Hepatic stellate cell (primary cell): ENCODE measurements around the gene ATAD1.
"Not testable (repeated sequence)": the region's sequence is repeated elsewhere in the genome, so short reads cannot be mapped to it uniquely, and the experiment has no call there.

Source experiments
- DNase-seq: peaks from one replicate; pipeline ENCODE4 v3.0.0; 2011; ENCODE audit warnings: low spot score

ATAD1 gene

DNA sequence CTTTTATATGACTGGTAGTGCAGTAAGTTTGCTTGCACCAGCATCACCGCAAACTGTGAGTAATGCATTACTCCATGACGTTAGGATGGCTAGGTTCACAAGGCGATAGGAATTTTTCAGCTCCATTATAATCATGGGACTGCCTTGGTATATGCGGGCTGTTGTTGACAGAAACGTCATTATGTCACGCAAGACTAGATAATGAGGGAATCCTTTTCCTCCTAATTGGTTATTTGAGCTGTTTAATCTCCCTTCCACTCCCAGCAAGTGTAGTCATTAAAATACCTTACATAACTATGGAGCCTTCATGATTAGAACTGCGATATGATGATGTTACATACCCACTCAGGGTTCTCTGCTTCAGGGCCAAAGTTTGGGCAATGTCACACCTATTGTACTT is 28.0 kb upstream of the ATAD1 start:
- DNase-seq = no peak

DNA sequence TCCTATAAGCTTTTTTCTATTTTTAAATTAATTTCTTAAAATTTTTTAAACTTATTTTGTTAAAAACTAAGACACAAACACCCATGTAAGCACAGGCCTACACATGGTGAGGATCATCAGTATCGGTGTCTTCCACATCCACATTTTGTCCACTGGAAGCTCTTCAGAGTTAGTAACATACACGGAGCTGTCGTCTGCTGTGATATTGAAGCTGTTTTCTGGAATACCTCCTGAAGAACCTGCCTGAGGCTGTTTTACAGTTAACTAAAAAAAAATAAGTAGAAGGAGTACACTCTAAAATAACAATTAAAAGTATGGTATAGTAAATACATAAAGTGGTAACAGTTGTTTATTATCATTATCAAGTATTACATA is 27.6 kb upstream of the ATAD1 start:
- DNase-seq = no peak

DNA sequence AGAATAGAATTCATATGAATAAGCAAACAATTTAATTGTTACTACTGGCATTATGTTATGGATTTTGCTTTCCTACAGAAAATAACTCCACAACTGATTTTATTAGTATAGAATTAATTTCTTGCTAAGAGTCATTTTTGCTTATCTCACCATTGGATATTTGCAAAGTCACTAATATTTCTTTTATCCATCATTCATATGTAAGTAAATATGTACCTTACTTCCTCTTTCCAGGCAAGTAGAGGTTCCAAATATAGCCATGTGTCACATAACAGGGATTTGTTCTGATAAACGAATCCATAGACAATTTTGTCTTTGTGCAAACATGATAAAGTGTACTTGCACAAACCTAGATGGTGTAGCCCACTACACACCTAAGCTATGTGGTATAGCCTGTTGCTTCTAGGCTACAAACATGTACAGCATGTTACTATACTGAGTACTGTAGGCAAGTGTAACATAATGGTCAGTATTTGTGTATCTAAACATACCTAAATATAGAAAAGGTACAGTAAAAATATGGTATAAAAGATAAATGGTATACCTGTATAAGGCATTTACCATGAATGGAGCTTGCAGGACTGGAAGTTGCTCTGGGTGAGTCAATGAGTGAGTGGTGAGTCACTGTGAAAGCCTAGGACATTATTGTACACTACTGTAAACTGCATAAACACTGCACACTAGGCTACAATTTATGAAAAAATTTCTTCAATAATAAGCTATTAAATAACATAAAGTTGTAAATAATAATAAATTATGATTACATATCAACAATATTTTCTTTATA is 27.0 kb upstream of the ATAD1 start:
- DNase-seq = no peak

DNA sequence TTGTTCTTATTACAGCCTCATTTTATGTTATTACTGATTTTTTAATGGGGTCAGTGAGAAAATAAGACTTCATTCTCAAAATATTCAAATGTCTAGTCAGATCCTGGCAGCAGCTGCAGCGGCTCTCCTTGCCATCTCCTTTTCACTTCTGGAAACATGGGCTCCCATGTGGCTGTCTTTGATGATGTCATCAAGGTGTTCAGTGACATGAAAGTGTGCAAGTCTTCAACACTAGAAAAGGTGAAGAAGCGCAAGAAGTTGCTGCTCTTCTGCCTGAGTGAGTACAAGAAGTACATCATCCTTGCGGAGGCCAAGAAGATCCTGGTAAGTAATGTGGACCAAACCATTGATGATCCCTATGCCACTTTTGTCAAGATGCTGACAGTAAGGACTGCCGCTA is 25.7 kb upstream of the ATAD1 start:
- no peak for DNase-seq

DNA sequence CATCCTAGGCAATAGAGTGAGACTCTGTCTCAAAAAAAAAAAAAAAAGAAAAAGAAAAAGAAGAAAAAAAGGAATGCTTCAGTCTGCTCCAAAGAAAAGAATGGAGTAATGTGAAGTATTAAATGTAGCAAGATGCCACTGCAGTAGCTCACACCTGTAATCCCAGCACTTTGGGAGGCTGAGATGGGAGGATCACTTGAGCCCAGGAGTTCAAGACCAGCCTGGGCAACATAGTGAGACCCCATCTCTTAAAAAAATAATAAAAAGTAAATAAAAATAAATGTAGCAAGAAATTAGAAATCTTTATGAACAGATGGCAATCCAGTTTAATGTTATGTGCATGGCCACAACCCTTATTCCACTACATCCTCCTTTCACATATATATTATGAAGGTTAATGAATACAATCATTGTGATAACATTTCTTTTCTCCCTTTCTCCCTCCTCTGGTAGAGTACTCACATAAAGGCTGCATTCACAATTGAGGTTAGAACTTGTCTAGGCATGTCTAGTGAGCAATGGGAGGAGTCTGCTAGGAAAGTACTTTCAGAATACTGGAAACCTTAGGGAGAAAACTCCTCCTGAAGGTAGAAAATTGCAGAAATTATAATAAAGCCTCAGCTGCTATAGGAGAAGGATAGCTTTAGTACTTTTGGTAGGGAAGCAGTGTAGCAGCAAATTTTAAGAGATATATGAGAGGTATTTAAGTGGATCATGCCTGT is 24.9 kb upstream of the ATAD1 start:
- DNase-seq = no peak

DNA sequence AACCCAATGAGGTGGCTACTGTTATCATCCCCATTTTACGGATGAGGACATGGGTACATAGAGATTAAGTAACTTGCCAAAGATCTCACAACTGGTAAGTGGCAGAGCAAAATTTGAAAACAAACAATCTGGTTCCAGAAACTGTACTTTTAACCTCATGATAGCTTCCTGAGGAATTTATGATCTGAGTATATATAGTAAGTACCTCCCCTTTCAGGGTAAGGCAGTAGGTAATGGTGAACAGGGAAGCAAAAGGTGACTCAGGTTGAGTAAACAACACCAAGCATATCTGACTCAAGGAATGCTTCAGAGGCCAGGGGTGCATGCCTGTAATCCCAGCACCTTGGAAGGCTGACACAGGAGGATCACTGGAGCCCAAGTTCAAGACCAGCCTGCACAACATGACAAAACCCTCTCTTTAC is 24.2 kb upstream of the ATAD1 start:
- DNase-seq = no peak

DNA sequence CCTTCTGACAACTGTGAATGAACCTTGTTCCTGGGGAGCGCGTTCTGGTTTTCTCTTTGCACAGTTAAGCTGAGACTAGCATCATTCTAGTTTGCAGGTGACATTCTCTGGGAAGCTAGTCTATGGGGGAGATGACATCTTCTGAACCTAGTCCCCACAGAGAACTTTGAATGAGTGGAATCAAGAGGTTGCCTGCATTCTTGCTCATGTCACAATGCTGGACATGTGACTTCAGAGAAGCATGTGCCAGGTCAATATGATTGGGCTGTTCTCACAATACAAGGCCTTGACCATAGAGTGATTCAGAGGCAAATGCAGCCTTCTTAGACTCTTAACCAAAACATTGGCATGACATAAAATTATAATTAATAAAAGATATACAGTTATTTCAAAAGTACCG is 23.2 kb upstream of the ATAD1 start:
- DNase-seq = no peak

DNA sequence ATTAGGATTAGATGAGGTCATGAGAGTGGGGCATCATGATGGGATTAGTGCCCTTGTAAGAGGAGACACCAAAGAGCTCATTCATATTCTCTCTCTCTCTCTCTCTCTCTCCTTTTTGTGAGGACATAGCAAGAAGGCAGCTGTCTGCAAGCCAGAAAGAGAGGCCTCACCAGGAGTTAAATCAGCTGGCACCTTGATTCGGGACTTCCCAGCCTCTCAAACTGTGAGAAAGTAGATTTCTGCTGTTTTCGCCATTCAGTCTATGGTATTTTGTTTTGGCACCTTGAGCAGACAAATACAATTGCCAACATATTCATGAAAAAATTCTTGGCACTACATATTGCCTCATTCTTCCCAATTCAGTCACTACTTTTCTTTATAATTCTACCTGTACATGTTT is 20.6 kb upstream of the ATAD1 start:
- DNase-seq = no peak

DNA sequence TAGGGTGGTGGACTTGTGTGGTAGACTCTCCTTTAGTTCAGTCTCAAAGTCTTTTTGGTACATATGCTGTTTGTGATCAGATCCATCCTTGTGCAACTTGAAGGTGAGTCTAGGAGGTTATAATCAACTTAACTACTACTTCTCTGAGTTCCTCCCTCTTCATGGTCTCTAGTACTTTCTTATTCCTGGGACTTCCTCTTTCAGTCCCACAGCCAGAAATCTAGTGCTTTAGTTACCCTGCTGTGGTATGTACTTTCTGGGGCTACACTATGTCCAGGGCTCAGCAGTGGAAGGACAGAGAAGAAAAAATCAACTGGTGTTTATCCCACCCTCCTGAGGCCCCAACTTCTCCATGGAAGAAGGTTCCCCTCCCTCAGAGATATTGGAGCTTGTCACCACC is 19.4 kb upstream of the ATAD1 start:
- no peak for DNase-seq

DNA sequence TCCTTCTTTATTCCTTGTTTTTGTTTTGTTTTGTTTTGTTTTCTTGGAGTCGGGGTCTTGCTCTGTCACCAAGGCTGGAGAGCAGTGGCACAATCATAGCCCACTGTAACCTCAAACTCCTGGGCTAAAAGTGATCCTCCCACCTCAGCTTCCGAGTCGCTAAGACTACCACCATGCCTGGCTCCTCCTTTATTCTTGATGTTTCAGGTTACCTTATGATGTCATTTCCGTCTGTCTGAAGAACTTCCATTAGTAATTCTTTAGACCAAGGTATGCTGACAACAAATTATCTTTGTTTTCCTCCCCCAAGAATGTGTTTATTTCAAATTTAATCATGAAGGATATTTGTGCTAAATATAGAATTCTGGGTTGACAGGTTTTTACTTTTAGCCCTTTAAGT is 18.1 kb upstream of the ATAD1 start:
- no peak for DNase-seq

DNA sequence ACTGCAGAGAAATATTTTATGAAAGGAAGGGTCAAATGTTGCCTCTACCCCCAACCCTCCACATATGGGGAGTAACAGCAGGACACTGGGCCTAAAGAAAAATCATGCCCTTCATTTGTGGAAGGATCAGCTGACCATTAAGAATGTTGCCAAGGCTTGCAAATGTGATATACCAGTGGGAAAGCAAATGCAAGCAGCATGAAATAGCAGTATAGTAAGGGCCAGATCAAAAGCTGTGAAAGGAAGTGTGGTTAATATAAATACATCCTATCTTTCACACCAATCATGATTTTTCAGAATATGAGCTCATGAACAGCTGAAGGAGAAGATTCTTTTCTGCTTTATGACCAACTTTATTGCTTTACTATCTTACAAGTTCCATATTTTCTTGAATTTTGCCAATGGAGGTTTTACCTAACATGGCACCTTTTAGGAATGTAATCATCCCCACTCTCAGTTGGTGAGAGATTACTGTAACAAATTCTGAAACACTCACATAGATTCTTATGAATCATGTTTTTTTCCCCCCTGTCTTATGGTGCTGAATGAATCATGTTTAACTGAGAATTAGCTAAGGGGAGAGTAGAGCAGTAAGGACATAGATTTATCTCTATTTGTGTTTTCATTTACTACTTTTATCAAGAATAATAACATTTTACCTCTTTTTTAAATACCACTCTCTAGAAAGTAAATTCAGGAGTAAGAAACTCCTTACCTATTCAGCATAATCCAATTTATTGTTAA is 12.1 kb upstream of the ATAD1 start:
- no peak for DNase-seq

DNA sequence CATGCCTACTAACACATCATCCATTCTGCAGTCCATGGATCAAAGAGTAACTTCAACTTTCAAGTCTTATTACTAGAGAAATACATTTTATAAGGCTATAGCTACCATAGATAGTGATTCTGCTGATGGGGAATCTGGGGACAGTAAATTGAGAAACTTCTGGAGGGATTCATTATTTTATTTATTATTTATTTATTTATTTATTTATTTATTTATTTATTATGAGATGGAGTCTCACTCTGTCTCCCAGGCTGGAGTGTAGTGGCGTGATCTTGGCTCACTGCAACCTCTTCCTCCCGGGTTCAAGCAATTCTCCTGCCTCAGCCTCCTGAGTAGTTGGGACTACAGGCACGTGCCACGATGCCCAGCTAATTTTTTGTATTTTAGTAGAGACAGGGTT is 11.0 kb upstream of the ATAD1 start:
- DNase-seq = not testable (repeated sequence)

DNA sequence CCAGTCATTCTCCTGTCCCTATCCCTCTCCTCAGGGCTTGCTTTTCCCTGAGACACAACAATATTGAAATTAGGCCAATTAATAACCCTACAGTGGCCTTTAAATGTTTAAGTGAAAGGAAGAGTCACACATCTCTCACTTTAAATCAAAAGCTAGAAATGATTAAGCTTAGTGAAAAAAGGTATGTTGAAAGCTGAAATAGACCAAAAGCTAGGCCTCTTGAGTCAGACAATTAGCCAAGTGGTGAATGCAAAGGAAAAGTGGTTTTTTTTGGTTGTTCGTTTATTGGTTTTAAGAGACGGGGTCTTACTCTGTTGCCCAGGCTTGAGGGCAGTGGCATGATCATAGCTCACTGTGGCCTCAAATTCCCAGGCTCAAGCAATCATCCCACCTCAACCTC is 9.7 kb upstream of the ATAD1 start:
- no peak for DNase-seq

DNA sequence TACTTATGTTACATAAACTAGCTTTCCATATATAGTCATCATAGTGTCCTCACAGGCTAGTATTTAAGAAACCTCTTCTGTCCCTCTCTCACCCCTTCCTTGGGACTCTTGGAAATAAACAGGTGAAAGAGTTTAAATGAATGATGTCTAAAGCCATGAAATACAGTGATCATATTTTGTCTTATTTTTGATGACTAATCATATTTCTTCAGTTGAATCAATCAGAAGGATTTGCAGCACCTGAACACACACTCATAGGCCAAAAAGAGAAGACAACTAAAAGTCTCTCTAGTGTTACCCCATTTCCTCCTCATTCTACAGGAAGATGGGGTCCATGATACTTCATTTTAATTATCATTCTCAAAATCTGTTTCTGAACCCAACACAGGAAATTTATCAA is 8.6 kb upstream of the ATAD1 start:
- no peak for DNase-seq

DNA sequence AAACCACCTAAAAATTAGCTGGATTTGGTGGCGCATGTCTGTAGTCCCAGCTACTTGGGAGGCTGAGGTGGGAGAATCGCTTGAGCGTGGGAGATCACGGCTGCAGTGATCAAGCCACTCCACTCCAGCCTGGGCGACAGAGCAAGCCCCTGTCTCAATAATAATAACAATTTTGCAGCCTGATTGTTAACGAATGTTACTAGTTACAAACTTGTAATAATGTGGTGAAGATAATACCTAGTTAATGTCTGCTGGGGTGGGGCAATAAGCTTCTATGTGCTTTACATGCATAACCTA is 1.2 kb upstream of the ATAD1 start:
- no peak for DNase-seq

DNA sequence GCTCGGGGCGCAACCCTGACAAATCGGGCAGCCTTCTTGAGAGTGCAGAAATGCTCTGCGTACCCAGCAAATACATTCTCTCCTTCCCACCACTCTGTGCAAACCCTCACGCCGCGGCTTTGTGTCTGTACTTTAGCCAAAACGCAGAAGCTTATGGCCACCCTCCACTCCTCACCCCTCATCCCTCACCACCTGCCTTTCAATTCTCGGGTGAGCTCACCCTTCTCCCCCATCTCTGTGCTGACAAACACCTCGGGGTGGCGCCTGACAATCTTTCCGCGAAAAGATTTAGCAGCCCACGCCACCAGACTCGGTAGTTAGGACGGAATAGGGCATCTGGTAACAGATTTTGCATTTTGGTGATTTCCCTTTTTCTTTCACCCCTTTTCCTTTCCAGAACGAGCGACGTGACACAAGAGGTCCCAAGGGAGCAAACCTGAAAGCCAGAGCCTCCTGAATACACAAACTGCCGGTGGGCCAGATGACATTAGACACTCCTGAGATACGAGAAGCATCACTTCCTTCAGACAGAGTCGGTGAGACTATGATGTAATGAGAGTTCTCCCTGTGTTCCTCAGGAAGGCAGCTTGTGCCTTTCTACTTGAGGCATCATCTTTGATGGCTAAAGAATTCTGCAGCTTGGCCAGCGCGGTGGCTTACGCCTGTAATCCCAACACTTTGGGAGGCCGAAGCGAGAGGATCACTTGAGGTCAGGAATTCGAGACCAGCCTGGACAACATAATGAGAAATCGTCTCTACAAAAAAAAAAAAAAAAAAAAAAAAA is 671 bp upstream of the ATAD1 start:
- peak; percentile 6 for DNase-seq

DNA sequence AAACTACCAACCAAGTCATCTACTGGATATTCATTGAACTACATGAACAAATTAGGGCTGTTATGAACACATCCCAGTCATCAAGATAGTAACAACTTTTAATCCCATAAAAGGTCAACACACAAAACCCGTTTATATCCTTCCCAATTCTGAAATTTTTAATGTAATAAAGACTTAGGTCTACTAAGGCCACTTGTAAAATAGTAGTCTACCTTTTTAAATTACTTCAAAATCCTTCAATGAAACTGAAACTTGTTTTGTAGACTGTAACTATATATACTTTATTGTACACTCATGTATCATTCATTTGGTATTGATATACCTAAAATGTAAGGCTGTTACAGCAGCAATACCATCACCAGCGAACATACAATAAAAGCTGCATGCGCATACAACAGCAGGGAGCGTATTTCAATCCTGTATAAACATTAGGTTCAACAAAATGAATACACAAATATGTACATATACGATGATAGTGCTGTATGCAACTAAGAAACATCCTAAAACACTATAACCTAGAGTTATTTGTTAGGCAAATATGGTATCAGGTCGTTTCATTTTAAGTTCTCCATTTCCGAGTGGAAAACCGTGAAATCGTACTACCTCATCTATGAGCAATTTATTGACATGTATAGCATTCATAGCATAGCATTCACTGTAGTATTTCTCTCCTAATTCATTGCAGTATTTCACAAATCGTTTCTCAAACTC is 973 bp downstream of the ATAD1 start:
- no peak for DNase-seq

DNA sequence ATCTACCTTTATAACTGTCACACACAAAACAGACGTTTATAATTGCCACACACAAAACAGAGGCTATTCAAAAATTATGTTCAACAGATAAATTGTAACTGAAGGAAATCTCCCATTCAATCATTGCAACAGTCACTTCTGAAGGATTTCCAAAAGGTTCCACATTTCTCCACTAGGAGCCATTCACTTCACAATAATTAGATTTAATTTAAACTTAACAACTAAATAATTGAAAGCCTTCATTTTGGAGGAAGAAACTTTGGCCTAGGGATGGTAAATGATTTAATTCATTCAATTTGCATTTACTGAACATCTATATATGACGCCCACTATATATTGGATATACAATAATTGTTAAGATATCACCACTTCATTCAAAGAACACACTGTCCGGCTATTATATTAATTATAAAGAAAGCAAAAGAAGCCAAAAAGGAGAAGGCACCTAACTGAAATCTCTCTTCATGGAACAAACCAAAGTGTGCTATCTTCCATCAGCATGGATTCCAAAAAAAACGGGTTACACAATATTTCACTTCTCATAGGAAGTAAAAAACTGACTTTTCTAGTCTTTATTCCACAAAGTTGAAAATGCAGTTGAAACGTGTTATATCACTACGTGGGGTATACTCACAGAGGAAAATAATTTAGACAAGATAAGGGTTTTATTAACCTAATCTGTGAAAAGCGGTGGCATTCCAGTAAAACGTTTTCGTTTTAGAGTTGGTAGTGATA is 1.7 kb downstream of the ATAD1 start:
- DNase-seq = no peak

DNA sequence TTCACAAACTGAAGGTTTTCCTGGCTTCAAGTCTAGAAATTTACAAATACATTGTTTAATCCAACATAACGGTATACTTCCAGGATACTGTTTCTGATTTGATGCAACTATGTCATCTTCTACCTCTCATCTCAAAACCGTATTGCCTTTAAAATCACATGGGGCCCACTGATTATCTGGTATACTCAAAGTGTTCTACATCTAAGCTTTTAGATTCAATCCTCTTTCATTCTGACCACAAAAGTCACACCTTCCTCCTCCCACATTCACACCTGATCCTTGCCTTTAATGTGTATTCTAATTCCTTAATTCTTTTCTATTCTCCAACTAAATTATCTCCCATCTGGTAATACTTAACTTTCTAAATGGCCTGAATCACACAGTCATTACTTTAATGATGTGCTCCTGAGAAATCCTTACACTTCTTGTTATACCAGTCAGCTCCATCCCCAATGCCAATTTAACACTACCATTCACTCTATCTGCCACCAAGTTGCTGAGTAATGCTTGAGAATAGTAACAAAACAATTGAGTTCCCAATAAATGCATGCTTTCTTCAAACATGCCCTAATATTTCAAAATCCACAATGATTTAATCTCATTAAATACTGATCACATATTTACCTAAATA is 13.0 kb downstream of the ATAD1 start:
- no peak for DNase-seq

DNA sequence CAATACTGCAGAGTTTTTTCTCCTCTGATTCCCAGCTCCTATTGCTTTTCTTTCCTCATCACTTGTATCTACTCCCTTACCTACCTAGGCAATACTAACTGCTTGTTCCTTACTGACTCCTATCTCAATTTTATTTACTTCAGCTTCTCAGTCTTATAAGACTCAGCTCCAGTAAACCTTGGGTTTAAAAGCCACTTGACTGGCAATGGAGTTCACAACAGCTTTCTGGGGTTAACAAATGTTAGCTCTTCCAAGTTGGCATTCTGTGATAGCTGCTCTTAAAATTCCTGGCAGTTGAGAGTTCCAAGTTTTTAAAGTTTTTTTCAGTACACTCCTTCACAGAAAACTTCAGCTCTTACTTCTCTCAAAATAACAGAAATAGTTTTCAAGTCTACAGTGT is 14.2 kb downstream of the ATAD1 start:
- DNase-seq = no peak

DNA sequence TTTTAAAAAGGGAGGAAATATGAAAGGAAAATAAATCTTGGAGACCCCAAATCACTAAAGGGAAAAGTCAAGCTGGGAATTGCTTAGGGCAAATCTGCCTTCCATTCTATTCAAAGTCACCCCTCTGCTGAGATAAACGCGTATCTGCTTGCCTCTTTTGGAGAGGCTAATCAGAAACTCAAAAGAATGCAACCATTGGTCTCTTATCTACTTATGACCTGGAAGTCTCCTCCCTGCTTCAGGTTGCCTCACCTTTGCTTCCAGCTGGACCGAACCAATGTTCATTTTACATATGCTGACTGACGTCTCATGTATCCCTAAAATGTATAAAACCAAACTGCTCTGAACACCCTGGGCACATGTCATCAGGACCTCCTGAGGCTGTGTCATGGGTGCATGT is 14.7 kb downstream of the ATAD1 start:
- DNase-seq = no peak
